ENCODE measurements around the gene SLC9A9.

The SLC9A9 gene

DNA sequence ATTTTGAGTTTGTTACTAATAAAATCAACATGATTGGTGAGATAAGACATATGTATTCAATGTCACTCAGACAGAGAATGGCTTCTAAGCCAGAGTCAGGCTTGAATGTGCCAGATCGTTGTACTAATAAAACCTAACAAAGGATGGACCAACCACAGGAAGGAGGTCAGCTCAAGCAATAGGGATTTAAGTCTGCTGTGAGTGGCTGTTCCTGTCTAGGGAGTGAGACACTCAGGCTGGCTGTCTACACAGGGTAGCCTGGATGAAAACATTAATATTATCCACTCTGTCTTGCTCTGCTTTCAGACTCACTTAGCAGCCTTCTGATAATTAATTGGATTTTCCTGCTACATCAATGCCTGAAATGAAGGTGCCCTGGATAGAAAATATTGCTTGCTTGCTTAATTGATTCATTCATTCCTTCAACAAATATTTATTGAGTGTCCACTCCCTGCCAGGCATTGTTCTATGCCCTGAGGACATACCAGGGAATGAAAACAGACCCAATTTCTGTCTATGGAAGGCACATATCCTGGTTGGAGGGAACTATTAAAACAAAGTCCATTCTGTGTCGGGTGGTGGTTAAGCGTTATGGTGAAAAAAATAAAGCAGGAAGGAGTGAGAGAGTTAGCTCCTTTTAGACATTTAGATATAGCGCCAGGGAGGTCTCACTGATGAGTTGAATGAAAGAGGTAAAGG is 489.3 kb downstream of the SLC9A9 start:
- TF ChIP-seq, protein P1, sequence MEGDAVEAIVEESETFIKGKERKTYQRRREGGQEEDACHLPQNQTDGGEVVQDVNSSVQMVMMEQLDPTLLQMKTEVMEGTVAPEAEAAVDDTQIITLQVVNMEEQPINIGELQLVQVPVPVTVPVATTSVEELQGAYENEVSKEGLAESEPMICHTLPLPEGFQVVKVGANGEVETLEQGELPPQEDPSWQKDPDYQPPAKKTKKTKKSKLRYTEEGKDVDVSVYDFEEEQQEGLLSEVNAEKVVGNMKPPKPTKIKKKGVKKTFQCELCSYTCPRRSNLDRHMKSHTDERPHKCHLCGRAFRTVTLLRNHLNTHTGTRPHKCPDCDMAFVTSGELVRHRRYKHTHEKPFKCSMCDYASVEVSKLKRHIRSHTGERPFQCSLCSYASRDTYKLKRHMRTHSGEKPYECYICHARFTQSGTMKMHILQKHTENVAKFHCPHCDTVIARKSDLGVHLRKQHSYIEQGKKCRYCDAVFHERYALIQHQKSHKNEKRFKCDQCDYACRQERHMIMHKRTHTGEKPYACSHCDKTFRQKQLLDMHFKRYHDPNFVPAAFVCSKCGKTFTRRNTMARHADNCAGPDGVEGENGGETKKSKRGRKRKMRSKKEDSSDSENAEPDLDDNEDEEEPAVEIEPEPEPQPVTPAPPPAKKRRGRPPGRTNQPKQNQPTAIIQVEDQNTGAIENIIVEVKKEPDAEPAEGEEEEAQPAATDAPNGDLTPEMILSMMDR (IDR thresholded peaks at IDR 0.05; ENCODE audit: low read depth, low read length), result no peak
- Histone ChIP-seq H3K4me3 (ENCODE audit: low read depth, low read length) (no peak overlapping the region), H3K27ac (no peak overlapping the region), H3K27me3 (ENCODE audit: insufficient read depth, low read depth, severe bottlenecking) (no peaks in the 10 kb centered on the region), H3K36me3 (no peaks in the 10 kb centered on the region), H3K9me3 (ENCODE audit: severe bottlenecking) (no peaks in the 10 kb centered on the region)
- no peak for DNase-seq

DNA sequence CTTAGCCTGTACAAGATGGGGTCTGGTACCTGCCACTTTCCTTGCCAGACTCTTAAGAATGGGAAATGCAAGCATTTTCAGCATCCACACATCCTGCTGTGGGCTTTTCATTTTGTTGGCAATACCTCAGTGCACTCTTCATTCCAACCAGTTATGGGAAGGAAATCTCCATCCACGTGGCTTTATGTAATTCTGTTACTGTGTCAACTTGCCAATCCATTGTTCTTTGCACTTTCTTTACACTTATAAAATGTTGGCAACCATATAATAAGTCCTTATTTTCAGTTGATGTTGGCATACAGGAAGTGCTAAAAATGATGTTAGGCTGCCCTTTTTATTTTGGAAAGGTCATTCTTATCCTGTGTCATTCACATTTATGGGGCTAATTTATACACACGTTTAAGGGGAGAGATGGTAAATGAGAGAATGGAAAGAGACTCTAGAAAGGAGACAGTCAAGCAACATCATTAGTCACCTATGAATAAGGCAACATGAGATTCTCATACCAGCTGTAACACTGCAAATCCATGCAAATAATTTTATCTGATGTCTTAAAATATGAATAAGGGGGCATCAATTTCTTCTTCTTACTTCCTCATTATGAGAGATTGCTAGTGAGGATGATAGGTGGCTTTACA is 490.0 kb downstream of the SLC9A9 start:
- Histone ChIP-seq H3K27me3 (ENCODE audit: insufficient read depth, low read depth, severe bottlenecking) (no peaks in the 10 kb centered on the region), H3K36me3 (no peaks in the 10 kb centered on the region), H3K27ac (no peak overlapping the region), H3K4me3 (ENCODE audit: low read depth, low read length) (no peak overlapping the region), H3K9me3 (ENCODE audit: severe bottlenecking) (no peaks in the 10 kb centered on the region)
- TF ChIP-seq, protein P1 (IDR thresholded peaks at IDR 0.05; ENCODE audit: low read depth, low read length), result no peak
- no peak for DNase-seq

DNA sequence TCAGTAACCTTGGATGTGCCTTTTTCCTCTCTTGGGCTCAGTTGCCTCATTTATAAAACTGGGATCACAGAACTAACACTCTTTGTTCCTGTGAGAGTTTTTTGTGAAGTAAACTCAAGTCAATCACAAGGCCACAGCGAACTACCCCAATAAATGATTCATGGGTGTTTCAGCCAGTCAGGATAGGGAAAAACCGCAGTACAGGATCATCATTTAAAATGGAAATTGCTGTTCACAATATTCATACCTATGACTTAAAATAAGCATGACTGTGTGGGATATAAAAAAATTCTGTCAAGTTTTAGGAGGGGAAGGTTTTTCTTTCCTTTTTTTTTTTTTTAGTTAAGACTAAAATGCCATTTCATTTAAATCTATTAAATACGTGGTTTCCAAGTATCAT is 490.6 kb downstream of the SLC9A9 start:
- H3K36me3 ChIP-seq, result no peaks in the 10 kb centered on the region
- H3K9me3 ChIP-seq (ENCODE audit: severe bottlenecking), result no peaks in the 10 kb centered on the region
- DNase-seq, result no peak
- no peak overlapping the region for H3K4me3 ChIP-seq (ENCODE audit: low read depth, low read length)
- no peak overlapping the region for H3K27ac ChIP-seq
- TF ChIP-seq, protein P1 (IDR thresholded peaks at IDR 0.05; ENCODE audit: low read depth, low read length), result no peak
- H3K27me3 ChIP-seq (ENCODE audit: insufficient read depth, low read depth, severe bottlenecking), result no peaks in the 10 kb centered on the region

DNA sequence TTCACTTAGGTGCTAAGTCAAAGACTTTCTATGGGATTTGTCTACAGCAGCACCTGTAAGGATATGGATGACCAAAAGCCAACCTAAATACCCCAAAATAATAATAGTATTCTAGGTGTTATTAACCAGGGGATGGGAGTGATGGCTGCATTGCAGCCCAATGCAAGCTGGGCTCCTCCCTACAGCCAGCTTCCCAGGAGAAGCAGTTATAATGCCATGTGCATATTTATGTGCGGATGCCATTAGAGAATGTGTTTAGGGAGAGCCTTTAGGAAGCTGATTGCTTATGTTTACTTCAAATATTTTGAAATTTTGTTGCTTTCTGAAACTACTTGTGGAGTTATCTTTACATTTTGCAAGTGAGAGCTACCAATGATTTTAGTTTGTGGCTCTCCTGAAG is 491.4 kb downstream of the SLC9A9 start:
- H3K27me3 ChIP-seq (ENCODE audit: insufficient read depth, low read depth, severe bottlenecking), result no peaks in the 10 kb centered on the region
- no peak for DNase-seq
- H3K9me3 ChIP-seq (ENCODE audit: severe bottlenecking), result no peaks in the 10 kb centered on the region
- no peak overlapping the region for H3K27ac ChIP-seq
- H3K4me3 ChIP-seq (ENCODE audit: low read depth, low read length), result no peak overlapping the region
- no peaks in the 10 kb centered on the region for H3K36me3 ChIP-seq
- TF ChIP-seq, protein P1 (IDR thresholded peaks at IDR 0.05; ENCODE audit: low read depth, low read length), result no peak

DNA sequence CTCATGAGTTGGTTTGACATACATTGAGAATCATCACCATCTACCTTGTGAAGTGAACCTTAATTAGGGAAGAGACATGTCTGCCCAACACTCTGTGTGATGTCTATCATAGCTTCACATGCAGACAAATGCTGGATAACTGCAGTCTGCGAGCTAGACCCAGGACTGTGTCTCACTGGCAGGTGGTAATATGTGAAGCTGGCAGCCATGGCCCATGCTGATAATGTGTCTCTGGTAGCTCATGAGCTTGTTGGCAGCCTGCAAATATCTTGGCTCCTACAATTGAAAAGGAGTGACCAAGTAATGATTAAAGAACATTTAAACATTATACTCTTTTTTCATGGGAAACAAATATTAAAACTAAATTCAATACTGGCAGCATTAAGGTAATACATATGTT is 493.9 kb downstream of the SLC9A9 start:
- H3K9me3 ChIP-seq (ENCODE audit: severe bottlenecking), result no peaks in the 10 kb centered on the region
- TF ChIP-seq, protein P1 (IDR thresholded peaks at IDR 0.05; ENCODE audit: low read depth, low read length), result no peak
- no peaks in the 10 kb centered on the region for H3K36me3 ChIP-seq
- H3K27me3 ChIP-seq (ENCODE audit: insufficient read depth, low read depth, severe bottlenecking), result no peaks in the 10 kb centered on the region
- H3K27ac ChIP-seq, result no peak overlapping the region
- DNase-seq, result no peak
- H3K4me3 ChIP-seq (ENCODE audit: low read depth, low read length), result no peak overlapping the region
